Measurements from ENCODE around the gene C10orf62.
"Not testable (repeated sequence)": the region's sequence is repeated elsewhere in the genome, so short reads cannot be mapped to it uniquely, and the experiment has no call there.

The C10orf62 gene

DNA sequence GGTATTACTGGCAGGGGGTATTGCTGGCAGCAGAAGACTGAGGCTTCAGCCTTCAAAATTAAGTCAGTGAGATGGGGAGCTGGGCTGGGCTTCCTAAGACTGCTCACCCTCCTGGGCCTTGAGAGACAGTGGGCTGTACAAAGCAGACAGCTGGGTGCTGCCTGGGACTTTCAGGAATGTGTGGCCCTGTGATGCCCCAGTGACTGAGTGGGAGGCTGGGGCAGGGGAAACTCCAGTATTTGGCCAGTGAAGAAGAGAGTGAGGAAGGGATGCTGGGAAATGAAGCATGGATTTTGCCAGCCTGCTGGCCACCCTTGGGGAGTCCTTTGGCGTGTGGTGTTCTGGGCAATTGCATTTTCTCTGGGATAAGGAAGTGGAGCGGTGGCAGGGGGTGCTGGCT is 16.5 kb upstream of the C10orf62 start:
- Mint-ChIP-seq H3K27ac (no peak overlapping the region), H3K4me1 (ENCODE audit: low read depth) (no peaks in the 10 kb centered on the region), H3K27me3 (peaks cover 6% of the 10 kb centered on the region), H3K36me3 (ENCODE audit: low read depth) (peaks cover 33% of the 10 kb centered on the region), H3K4me3 (no peak overlapping the region), H3K9me3 (no peaks in the 10 kb centered on the region)
- intact Hi-C loops (cut with micrococcal nuclease) = loop anchor here (5.0 to 10.0 kb wide), 2 partner anchors 39 to 82 kb away; no protein-coding TSS in a partner anchor

DNA sequence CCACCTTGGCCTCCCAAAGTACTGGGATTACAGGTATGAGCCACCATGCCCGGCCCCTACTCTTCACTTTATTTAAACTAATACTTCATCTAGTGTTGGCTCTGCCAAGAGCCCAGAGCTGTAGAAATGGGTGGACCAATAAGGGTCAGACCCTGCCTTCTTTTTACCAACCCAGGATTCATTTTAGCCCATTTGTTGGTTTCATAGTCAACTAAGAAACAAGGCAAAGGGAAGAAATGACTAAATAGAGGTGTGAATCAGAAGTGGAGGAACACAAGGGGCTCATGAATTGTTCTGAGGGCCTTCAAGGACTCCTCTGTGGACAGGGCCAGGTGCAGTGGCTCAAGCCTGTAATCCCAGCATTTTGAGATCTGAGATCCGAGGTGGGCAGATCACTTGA is 15.8 kb upstream of the C10orf62 start:
- Mint-ChIP-seq H3K36me3 (ENCODE audit: low read depth) (peaks cover 29% of the 10 kb centered on the region), H3K27ac (no peak overlapping the region), H3K4me3 (no peak overlapping the region), H3K4me1 (ENCODE audit: low read depth) (no peaks in the 10 kb centered on the region), H3K9me3 (no peaks in the 10 kb centered on the region), H3K27me3 (peaks cover 12% of the 10 kb centered on the region)
- intact Hi-C loops (cut with micrococcal nuclease) = loop anchor here (5.0 to 10.0 kb wide), 2 partner anchors 39 to 81 kb away; no protein-coding TSS in a partner anchor

DNA sequence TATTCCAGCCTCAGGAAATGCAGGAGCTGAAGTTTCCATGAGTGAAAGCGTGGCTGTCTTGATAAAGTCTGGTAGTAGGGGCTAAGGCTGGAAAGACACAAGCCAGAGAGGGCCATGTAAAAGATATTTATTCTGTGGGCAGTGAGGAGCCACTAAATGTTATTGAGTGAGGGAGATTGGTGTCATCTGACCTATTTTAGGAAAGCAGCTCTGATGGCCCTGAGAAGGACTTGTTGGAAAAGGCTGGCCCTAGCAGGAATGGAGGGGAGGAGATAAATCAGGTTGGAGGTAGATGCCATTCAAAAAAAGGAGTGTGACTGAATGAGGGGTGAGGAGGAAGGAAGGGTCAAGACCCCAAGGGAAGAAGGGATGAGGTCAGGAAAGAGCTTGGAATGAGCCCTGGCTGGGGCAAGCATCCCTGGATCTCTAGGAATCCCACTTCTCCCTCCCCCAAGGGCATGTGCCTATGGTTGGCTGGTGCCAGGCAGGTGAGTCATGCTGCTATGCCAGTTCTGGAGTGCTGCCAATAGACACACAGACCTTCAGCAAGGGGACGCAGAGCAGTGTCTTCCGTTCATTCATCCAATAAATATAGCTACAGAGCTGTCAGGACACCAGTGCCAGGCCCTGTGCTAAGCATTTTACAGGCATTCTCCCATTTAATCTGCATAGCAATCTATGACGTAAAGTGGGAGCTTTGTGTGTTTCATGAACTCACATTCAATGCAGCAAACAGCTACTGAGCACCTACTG is 15.0 kb upstream of the C10orf62 start:
- peaks cover 20% of the 10 kb centered on the region for H3K36me3 Mint-ChIP-seq (ENCODE audit: low read depth)
- H3K9me3 Mint-ChIP-seq = no peaks in the 10 kb centered on the region
- H3K27me3 Mint-ChIP-seq = peaks cover 13% of the 10 kb centered on the region
- intact Hi-C loops (cut with micrococcal nuclease) = loop anchor here (5.0 to 10.0 kb wide), 2 partner anchors 38 to 80 kb away; no protein-coding TSS in a partner anchor
- H3K4me1 Mint-ChIP-seq (ENCODE audit: low read depth) = no peaks in the 10 kb centered on the region
- H3K4me3 Mint-ChIP-seq = no peak overlapping the region
- no peak overlapping the region for H3K27ac Mint-ChIP-seq

DNA sequence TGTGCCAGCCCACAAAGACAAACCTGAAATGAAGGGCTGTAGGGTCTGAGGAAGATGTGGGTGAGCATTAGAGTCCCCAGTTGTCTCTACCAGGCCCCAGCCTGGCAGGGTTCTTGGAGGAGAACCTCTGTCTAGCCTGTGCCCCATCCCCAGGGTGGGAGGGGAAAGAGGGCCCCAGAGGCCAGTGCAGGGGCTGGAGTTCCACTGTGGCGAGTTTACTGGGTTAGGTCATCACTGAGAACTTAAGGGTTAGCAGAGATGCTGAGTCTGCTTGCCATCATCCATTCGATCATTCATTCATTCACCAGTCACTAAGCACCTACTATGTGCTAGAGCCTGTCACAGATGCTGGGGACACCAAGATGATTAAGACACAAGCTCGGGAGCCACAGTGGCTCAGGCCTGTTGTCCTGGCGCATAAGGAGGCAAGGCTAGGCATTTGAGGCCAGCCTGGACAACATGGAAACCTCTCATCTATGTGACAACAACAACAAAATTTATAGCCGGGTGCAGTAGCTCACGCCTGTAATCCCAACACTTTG is 14.3 kb upstream of the C10orf62 start:
- no peak overlapping the region for H3K27ac Mint-ChIP-seq
- H3K4me1 Mint-ChIP-seq (ENCODE audit: low read depth) = no peaks in the 10 kb centered on the region
- peaks cover 13% of the 10 kb centered on the region for H3K36me3 Mint-ChIP-seq (ENCODE audit: low read depth)
- H3K9me3 Mint-ChIP-seq = no peaks in the 10 kb centered on the region
- H3K4me3 Mint-ChIP-seq = no peak overlapping the region
- H3K27me3 Mint-ChIP-seq = peaks cover 13% of the 10 kb centered on the region
- intact Hi-C loops (cut with micrococcal nuclease) = loop anchor here (10.0 kb wide), 1 partner anchor 80 kb away; no protein-coding TSS in a partner anchor

DNA sequence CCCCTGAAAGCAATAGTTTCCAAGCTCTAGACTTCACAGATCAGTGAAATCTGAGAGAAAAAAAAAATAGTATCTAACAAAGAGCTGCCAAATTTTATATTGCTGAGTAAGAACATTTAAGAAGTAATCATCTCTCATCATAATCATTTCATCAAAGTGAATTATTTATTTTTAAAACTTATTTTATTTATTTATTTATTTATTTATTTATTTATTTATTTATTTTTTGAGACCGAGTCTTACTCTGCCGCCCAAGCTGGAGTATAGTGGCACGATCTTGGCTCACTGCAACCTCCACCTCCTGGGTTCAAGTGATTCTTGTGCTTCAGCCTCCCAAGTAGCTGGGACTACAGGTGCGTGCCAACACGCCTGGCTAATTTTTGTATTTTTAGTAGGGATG is 13.0 kb upstream of the C10orf62 start:
- peaks cover 13% of the 10 kb centered on the region for H3K27me3 Mint-ChIP-seq
- H3K9me3 Mint-ChIP-seq; H3K27ac Mint-ChIP-seq; H3K36me3 Mint-ChIP-seq (ENCODE audit: low read depth); H3K4me1 Mint-ChIP-seq (ENCODE audit: low read depth); H3K4me3 Mint-ChIP-seq: not testable (repeated sequence)
- intact Hi-C loops (cut with micrococcal nuclease) = loop anchor here (10.0 kb wide), 1 partner anchor 78 kb away; no protein-coding TSS in a partner anchor

DNA sequence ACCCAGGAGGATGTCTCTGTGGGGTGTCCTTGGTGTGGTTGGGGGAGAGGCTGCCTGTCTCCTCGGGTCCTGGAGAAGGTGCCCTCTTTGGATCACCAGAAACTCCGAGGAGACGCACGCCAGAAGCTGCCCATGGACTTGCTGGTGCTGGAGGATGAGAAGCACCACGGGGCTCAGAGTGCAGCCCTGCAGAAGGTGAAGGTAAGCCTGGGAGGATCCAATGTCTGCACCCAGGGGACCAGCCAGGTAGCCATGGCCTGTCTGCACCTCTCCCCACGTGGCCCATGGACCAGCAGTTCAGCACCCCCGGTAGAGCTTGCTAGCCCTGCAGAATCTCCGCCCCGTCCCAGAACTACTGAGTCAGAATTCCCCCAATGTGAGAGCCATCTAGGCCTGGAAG is 11.8 kb upstream of the C10orf62 start:
- Mint-ChIP-seq H3K36me3 (ENCODE audit: low read depth) (no peaks in the 10 kb centered on the region), H3K9me3 (no peaks in the 10 kb centered on the region), H3K4me3 (no peak overlapping the region), H3K4me1 (ENCODE audit: low read depth) (no peaks in the 10 kb centered on the region), H3K27me3 (peaks cover 13% of the 10 kb centered on the region), H3K27ac (no peak overlapping the region)
- intact Hi-C loops (cut with micrococcal nuclease) = loop anchor here (10.0 kb wide), 1 partner anchor 77 kb away; no protein-coding TSS in a partner anchor

DNA sequence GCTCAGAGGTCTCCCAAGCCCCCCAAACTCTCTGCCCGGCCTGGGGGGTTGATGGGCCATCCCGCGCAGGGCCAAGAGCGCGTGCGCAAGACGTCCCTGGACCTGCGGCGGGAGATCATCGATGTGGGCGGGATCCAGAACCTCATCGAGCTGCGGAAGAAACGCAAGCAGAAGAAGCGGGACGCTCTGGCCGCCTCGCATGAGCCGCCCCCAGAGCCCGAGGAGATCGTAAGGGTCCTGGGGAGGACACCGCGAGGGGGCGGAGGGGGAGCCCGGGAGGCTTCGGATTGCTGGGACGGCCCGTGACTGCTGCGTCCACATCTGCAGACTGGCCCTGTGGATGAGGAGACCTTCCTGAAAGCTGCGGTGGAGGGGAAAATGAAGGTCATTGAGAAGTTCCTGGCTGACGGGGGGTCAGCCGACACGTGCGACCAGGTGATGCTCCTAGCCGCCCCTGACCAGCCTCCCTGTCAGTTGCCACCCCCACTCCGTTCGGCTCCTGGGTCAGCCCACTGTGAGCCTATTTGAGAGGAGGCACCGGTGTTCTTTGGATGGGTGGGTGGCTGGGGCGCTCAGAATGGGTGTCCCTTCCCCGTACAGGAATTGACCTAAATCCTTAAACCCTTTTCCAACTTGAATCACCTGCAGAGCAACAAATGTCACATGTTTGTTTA is 11.2 kb upstream of the C10orf62 start:
- intact Hi-C loops (cut with micrococcal nuclease) = loop anchor here (10.0 kb wide), 1 partner anchor 76 kb away; no protein-coding TSS in a partner anchor
- Mint-ChIP-seq H3K36me3 (ENCODE audit: low read depth) (no peaks in the 10 kb centered on the region), H3K27ac (no peak overlapping the region)

DNA sequence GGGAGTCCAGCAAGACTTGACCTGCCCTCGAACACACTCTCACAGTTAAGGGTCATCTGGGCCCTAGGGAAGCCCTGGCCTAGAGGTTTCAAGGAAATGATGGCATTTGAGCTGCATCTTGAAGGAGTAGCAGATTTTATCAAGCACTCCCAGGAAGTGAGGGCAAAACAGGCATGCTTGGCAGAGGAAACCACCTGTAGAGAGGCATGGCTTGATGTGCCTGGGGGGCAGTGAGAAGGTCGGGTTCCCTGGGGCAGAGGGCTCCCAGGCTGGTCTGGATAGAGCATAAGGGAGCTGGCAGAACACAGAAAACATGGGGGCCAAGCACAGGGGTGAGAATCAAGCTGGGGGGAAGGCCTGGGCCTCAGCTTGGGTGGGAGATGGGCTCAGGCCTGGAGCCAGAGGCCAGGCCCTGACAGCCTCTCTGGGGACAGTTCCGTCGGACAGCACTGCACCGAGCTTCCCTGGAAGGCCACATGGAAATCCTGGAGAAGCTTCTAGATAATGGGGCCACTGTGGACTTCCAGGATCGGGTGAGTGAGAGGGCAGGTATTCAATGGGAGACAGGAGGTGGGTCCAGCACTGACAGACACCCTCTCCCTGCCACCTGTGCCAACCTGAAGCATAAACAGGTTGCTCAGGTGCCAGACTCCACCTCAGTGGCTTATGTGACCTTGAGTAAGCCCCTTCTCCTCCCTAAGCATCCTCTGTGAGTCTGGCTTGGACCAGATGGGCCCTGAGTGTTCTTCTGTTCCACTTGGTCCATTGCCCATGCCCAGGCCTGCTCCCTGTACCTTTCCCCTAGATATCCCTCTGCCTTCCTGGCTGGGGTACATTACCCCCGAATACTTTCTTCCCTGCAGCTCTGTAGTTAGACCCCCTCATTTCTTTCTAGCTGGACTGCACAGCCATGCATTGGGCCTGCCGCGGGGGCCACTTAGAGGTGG is 8.8 kb upstream of the C10orf62 start:
- intact Hi-C loops (cut with micrococcal nuclease) = no loop called here
- Mint-ChIP-seq H3K27me3 (peaks cover 13% of the 10 kb centered on the region), H3K27ac (no peak overlapping the region), H3K4me3 (no peak overlapping the region), H3K9me3 (no peaks in the 10 kb centered on the region), H3K36me3 (ENCODE audit: low read depth) (no peaks in the 10 kb centered on the region), H3K4me1 (ENCODE audit: low read depth) (no peaks in the 10 kb centered on the region)

More for the DNA sequence above, 11.2 kb upstream of the C10orf62 start:
- Mint-ChIP-seq H3K9me3 (no peaks in the 10 kb centered on the region), H3K4me3 (no peak overlapping the region), H3K27me3 (peaks cover 13% of the 10 kb centered on the region), H3K4me1 (ENCODE audit: low read depth) (no peaks in the 10 kb centered on the region)

DNA sequence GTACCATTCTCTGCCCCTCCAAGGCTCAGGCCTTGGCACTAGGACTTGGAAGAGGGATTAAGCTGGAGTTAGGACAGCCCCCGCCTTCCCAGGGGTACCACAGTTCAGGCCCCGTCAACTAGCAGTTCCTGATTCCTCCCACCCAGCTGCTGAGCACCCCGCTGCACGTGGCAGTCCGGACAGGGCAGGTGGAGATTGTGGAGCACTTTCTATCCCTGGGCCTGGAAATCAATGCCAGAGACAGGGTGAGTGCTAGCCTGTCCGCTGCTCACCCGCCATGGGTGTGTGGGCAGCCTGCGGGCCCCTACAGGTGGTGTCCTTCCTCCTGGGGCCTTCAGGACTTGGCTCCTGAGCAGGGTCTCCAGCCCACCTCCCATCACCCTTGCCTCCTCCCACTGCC is 7.4 kb upstream of the C10orf62 start:
- H3K4me1 Mint-ChIP-seq (ENCODE audit: low read depth) = no peaks in the 10 kb centered on the region
- peaks cover 15% of the 10 kb centered on the region for H3K27me3 Mint-ChIP-seq
- no peak overlapping the region for H3K27ac Mint-ChIP-seq
- intact Hi-C loops (cut with micrococcal nuclease) = no loop called here
- H3K4me3 Mint-ChIP-seq = no peak overlapping the region
- H3K36me3 Mint-ChIP-seq (ENCODE audit: low read depth) = no peaks in the 10 kb centered on the region
- no peaks in the 10 kb centered on the region for H3K9me3 Mint-ChIP-seq

DNA sequence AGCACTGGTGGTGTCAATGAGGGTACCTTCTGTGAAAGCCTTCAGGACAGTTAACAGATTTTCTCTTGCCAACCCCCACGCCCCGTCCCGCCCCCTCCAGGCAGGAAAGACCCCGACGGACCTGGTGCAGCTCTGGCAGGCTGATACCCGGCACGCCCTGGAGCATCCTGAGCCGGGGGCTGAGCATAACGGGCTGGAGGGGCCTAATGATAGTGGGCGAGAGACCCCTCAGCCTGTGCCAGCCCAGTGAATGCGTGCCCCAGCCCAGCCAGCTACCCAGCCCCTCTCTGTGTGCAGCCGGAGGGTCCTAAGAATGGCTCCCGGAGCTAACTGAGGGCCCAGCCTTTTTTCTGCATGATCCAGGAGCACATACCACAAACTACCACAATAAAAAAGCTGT is 6.0 kb upstream of the C10orf62 start:
- Mint-ChIP-seq H3K27ac (no peak overlapping the region), H3K4me3 (no peak overlapping the region), H3K36me3 (ENCODE audit: low read depth) (no peaks in the 10 kb centered on the region), H3K9me3 (no peaks in the 10 kb centered on the region), H3K4me1 (ENCODE audit: low read depth) (no peaks in the 10 kb centered on the region), H3K27me3 (peaks cover 5% of the 10 kb centered on the region)
- intact Hi-C loops (cut with micrococcal nuclease) = no loop called here

DNA sequence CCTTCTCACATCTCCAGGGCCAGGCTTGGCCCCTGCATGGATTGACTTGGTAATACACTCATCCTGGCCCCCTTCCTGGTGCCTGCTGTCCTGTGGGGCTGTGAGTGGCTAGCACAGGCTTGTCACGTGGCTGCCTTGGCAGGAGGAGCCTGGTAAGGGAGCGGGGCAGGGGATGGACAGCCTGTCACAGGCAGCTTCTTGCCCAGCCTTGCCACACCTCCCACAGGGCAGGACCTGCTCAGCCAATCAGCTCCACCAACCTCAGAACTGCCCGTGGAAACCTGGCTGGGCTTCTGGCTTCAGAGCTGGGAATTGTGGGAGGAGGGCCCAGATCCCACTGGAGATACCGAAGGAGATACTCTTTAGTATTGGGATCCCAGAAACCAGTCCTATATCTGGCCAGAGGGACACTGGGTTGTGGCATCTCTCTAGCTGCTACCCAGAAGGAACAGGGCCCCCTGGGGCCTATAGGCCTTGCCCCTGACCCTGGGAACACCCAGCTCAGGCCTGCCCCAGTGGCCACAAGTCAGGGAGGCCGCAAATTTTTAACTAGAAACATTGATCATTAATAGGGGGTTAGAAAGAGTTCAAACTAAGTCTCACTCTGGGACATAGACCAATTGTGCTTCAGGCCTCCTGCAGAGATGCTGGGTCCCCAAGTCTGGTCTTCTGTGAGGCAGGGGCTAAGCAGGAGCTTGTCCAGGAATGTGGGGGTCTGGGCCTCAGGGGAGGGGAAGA is 5.3 kb upstream of the C10orf62 start, which contains the start of gene HOGA1:
HOGA1 (plus strand) TSS at position 330 of the 738 bp plus-strand sequence; CDS start at position 645, 315 bp downstream.
- Mint-ChIP-seq H3K4me1 (ENCODE audit: low read depth) (no peaks in the 10 kb centered on the region), H3K27me3 (peaks cover 2% of the 10 kb centered on the region), H3K36me3 (ENCODE audit: low read depth) (no peaks in the 10 kb centered on the region), H3K4me3 (no peak within 1 kb of the TSS), H3K9me3 (no peaks in the 10 kb centered on the region), H3K27ac (no peak within 1 kb of the TSS)
- intact Hi-C loops (cut with micrococcal nuclease) = no loop called here

DNA sequence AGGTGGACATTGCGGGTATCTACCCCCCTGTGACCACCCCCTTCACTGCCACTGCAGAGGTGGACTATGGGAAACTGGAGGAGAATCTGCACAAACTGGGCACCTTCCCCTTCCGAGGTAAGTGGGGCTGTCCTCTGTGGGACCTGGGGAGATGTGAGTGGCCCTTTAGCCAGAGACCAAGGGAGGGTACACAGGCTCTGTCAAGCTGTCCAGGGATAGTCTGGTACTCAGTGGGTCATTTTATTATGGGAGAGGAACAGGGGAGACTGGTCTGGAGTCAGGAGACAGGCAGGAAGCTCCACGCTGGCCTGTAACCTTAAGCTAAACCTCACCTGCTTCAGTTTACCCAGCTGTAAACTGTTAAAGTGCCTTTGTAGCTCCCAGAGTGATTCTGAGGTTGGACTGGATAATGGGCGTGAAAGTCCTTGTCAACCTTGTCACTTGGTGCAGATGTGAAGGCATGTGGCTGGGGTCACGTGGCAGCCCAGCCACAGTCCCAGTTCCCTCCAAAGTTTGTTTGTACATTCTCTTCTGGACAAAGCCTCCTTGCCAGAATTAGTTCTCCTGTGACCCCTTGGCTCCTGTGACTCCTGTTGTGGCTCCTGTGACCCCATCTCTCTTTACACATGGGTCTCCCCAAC is 4.6 kb upstream of the C10orf62 start:
- no peak overlapping the region for H3K27ac Mint-ChIP-seq
- intact Hi-C loops (cut with micrococcal nuclease) = no loop called here
- H3K36me3 Mint-ChIP-seq (ENCODE audit: low read depth) = no peaks in the 10 kb centered on the region
- H3K9me3 Mint-ChIP-seq = no peaks in the 10 kb centered on the region
- H3K4me3 Mint-ChIP-seq = no peak overlapping the region
- no peaks in the 10 kb centered on the region for H3K4me1 Mint-ChIP-seq (ENCODE audit: low read depth)
- peaks cover 2% of the 10 kb centered on the region for H3K27me3 Mint-ChIP-seq
